Effector CD8-positive, alpha-beta T cell (primary cell): Measurements from ENCODE around the gene ATP11A.
"Not testable (repeated sequence)": the region's sequence is repeated elsewhere in the genome, so short reads cannot be mapped to it uniquely, and the experiment has no call there.

Experiments used
- DNase-seq: peaks from one replicate; lab custom pipeline; 2025; lab: John Stamatoyannopoulos, UW

ATP11A gene

GRCh38 chr13:112865478-112865877 is 175.6 kb downstream of the ATP11A start:
- DNase-seq, result not testable (repeated sequence)

DNA sequence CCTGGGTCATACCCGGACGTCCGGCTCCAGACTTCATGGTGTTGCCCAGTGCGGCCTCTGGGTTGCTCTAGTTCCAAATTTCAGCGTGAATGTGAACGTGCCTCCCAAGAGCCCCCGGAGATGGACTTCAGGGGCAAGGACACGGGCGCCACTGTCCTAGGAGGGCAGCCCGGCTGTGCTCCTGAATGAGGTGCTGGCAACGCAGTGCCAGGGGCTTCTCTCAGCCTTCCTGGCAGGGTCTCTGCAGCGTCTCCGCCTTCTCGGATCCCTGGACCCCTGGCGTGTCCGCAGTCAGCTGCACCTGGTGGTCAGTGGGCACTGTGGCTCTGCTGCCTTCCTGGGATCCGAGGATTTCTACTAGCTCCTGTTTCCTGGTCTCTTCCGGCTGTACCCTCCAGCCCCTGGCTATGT is 177.5 kb downstream of the ATP11A start:
- DNase-seq, result no peak

GRCh38 chr13:112868308-112868707 is 178.5 kb downstream of the ATP11A start:
- no peak for DNase-seq

- DNase-seq, result no peak
Observed at GRCh38 chr13:112869202-112870050, 179.6 kb downstream of the ATP11A start.

GRCh38 chr13:112870051-112870331 is 180.2 kb downstream of the ATP11A start:
- DNase-seq, result no peak

DNA sequence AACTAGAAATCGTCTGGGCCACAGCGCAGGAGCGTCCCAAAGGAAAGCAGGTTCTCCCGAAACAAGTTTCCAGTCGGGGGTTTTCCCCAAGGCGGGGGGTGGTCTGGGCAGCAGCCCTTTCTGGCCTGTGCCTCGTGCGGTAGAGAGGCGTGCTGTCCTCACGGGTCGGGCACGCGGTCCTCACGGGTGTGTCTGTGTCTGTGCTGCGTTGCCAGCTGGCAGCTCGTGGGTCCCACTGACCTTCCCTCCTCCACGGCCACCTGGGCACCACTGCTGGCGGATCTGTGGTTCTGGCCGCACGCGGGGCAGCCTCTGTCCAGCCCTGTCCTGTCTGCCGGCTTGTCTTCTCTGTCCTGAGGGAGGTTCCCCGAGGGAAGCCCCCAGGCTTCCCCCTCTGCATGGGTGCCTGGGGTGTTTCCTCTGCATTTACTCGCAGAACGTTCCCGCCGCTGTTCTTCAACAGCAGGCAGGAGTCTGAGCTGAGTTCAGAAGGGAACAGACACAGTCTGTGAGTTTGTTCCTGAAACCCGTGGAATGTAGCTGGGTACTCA is 181.0 kb downstream of the ATP11A start:
- no peak for DNase-seq

DNA sequence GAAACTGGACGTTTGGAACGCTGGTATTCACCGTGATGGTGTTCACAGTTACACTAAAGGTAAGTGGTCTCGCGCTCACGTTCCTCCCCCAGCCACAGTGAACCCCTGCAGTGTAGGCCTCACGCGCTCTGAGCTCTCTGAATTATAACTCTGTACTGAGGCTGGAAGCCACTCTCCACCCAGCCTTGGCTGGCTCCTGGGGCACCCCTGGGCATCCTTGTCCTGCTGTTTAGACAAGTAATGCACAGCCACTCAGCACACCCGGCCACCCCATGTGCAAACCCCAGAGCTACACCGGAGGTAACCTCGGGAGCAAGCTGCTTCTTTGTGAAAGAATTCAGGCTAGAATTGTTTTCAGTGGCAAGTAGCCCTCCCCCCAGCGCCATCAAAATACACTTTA is 181.9 kb downstream of the ATP11A start:
- DNase-seq, result no peak

GRCh38 chr13:112872657-112873631 is 183.1 kb downstream of the ATP11A start:
- not testable (repeated sequence) for DNase-seq

GRCh38 chr13:112873851-112874750 is 184.3 kb downstream of the ATP11A start:
- DNase-seq, result no peak

- no peak for DNase-seq
Observed at GRCh38 chr13:112874751-112875300, 185.0 kb downstream of the ATP11A start.

DNA sequence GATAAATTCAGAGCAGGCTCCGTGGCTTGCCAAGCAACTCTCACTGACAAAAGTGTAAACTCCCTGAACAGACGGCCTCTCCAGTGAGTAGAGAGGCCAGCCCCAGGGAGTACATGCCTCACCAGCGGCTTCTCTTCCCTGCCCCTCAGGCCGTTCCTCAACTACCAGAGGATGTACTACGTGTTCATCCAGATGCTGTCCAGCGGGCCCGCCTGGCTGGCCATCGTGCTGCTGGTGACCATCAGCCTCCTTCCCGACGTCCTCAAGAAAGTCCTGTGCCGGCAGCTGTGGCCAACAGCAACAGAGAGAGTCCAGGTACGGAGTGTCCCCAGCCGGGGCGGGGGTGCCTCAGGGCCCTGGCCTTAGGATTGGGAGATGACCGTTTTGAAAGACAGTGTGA is 185.8 kb downstream of the ATP11A start:
- no peak for DNase-seq

- no peak for DNase-seq
Observed at GRCh38 chr13:112876305-112877000, 186.6 kb downstream of the ATP11A start.

- no peak for DNase-seq
Observed at GRCh38 chr13:112877066-112877465, 187.2 kb downstream of the ATP11A start.

DNA sequence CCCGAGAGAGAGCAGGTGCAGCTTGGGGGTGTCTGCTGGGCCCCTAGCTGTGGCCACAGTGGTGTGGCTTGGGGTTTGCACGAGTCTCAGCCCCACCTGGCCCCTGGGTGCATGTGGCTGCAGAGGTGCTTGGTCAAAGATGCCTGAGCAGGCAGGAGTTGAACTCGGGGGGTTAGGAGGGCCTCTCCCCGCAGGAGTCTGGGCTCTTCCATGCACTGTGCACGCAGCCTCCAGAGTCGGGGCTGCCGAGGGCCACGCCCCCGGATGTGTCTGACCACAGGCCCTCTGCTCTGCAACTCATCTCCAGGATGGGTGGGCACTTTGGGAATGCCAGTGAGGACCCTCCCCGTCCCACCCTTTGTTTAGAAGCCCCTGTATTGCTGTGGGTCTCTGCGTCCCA is 187.7 kb downstream of the ATP11A start:
- no peak for DNase-seq

GRCh38 chr13:112877976-112878955 is 188.4 kb downstream of the ATP11A start:
- no peak for DNase-seq

GRCh38 chr13:112879283-112879833 is 189.5 kb downstream of the ATP11A start:
- no peak for DNase-seq

DNA sequence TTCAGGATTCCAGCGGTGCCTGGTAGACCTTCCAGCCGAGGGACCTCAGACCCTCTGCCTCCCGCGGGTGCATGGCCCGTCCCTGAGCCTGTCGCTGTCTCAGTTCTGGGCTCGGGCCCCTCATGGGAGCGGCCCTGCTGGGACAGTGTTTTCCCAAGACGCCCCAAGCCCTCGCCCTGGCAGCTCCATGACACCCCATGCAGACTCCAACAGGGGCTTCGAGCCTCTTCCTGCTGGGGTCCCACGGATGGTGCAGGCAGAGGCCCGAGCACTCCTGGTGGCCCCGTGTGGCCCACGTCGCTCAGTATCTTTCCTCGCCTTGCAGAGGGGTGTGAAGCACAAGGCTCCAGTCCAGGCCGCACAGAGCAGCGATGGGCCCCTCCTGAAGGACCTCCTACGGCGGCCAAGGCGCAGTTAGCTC is 190.4 kb downstream of the ATP11A start:
- DNase-seq, result no peak

- no peak for DNase-seq
Observed at GRCh38 chr13:112880976-112881540, 191.2 kb downstream of the ATP11A start.
